ENCODE measurements around the gene COX17.
A peak's percentile ranks its signal among the peaks of the same experiment; 100 is the strongest.

COX17 gene, protein sequence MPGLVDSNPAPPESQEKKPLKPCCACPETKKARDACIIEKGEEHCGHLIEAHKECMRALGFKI

DNA sequence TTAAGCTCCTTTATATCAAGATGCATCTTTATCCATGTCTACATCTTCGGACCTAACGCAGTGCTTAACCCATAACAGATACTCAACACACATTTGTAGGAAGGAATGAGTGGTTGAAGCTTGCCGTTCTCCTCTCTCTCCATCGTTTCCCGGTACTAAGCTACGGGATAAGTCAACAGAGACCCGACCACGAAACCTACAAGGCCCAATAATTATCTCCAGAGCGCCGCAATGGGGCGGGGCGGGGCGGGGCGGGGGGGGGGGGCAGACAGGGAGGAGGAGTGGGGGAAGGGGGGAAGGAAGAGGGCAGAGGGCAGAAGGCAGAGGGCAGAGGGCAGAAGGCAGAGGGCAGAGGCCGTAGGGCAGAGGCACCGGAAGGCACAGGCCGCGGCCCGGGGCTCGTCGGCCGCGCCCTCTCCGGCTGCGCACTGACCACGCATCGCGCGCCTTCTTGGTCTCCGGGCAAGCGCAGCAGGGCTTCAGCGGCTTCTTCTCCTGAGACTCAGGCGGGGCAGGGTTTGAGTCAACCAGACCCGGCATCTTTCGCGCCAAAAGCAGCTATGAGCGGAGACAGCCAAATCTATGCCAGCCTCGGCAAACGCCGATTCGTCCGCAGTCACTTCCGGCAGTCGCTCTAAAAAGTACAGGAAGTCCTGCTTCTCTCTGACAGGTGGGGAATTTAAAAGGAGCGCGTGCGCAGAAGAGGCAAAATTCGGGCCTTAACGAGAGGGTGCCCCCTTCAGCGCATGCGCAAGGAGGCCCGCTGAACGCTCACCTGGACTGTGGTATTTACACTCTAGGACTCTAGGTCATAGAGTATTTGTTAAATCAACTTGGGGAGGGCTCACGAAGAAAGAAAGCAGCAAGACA lies at the start of gene COX17:
Gene COX17 (minus strand): TSS at position 636 of the 870 bp plus-strand sequence. CDS start 96 bp downstream, at position 540.
- Histone ChIP-seq H3K9me3 (ENCODE audit: low read length) (no peaks in the 10 kb centered on the region), H3K9ac (ENCODE audit: low read length) (peak within 1 kb of the TSS; percentile 93), H3K79me2 (ENCODE audit: insufficient read depth, low read length) (peaks cover 14% of the 10 kb centered on the region; the same call in 1 of the 2 replicates), H3K4me1 (ENCODE audit: insufficient read depth, low read length, severe bottlenecking) (peaks cover 18% of the 10 kb centered on the region), H3F3A (ENCODE audit: insufficient read depth, low read length) (no peaks in the 10 kb centered on the region), H4K20me1 (ENCODE audit: insufficient read depth, low read length) (no peaks in the 10 kb centered on the region), H3K9me2 (ENCODE audit: low read depth, low read length) (no peaks in the 10 kb centered on the region), H2AFZ (ENCODE audit: low read length) (peak within 1 kb of the TSS; percentile 95), H3K36me3 (ENCODE audit: insufficient read depth, low read length) (peaks cover 31% of the 10 kb centered on the region), H3K27me3 (ENCODE audit: insufficient read depth, low read length) (no peaks in the 10 kb centered on the region), H3K4me3 (ENCODE audit: low read depth, low read length, poor library complexity, severe bottlenecking) (peak within 1 kb of the TSS; percentile 84), H3K4me2 (ENCODE audit: low read length) (peak within 1 kb of the TSS; percentile 91), H3K27ac (ENCODE audit: low read depth, low read length, poor library complexity, severe bottlenecking) (peak within 1 kb of the TSS; percentile 76)
- TF ChIP-seq, protein P1, sequence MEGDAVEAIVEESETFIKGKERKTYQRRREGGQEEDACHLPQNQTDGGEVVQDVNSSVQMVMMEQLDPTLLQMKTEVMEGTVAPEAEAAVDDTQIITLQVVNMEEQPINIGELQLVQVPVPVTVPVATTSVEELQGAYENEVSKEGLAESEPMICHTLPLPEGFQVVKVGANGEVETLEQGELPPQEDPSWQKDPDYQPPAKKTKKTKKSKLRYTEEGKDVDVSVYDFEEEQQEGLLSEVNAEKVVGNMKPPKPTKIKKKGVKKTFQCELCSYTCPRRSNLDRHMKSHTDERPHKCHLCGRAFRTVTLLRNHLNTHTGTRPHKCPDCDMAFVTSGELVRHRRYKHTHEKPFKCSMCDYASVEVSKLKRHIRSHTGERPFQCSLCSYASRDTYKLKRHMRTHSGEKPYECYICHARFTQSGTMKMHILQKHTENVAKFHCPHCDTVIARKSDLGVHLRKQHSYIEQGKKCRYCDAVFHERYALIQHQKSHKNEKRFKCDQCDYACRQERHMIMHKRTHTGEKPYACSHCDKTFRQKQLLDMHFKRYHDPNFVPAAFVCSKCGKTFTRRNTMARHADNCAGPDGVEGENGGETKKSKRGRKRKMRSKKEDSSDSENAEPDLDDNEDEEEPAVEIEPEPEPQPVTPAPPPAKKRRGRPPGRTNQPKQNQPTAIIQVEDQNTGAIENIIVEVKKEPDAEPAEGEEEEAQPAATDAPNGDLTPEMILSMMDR (IDR thresholded peaks at IDR 0.05; ENCODE audit: low read length), result no peak
- TF ChIP-seq EZH2 (IDR thresholded peaks at IDR 0.05; ENCODE audit: borderline replicate concordance, low read length), result no peak

DNA sequence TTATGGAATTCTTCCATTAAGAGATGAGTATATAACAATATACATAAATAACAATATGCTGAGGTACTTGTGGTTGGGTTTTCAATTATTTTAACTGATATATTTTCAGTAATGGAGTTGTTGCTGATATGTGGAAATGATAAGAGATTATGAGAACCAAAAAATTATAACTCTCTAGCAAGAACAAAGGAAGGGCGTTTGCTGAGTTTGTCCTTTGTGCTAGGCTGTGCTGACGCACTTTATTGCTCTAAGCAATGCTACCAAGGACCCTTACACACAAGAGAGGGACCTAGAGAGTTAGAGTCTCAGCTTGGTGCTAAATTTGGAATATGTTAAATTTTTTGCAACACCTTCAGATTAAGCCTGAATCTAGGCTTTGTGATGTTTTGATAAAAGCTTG lies 49.7 kb upstream of the COX17 start:
- H3K79me2 ChIP-seq (ENCODE audit: insufficient read depth, low read length), result no peaks in the 10 kb centered on the region
- no peaks in the 10 kb centered on the region for H3K36me3 ChIP-seq (ENCODE audit: insufficient read depth, low read length)
- H2AFZ ChIP-seq (ENCODE audit: low read length), result no peak overlapping the region
- no peaks in the 10 kb centered on the region for H3K4me1 ChIP-seq (ENCODE audit: insufficient read depth, low read length, severe bottlenecking)
- TF ChIP-seq EZH2 (IDR thresholded peaks at IDR 0.05; ENCODE audit: borderline replicate concordance, low read length), result no peak
- TF ChIP-seq, protein P1 (IDR thresholded peaks at IDR 0.05; ENCODE audit: low read length), result no peak
- no peak overlapping the region for H3K4me2 ChIP-seq (ENCODE audit: low read length)
- no peaks in the 10 kb centered on the region for H3F3A ChIP-seq (ENCODE audit: insufficient read depth, low read length)
- no peaks in the 10 kb centered on the region for H3K9me3 ChIP-seq (ENCODE audit: low read length)
- H3K27me3 ChIP-seq (ENCODE audit: insufficient read depth, low read length), result no peaks in the 10 kb centered on the region
- no peak overlapping the region for H3K27ac ChIP-seq (ENCODE audit: low read depth, low read length, poor library complexity, severe bottlenecking)
- no peak overlapping the region for H3K9ac ChIP-seq (ENCODE audit: low read length)
- H3K9me2 ChIP-seq (ENCODE audit: low read depth, low read length), result no peaks in the 10 kb centered on the region
- no peaks in the 10 kb centered on the region for H4K20me1 ChIP-seq (ENCODE audit: insufficient read depth, low read length)
- H3K4me3 ChIP-seq (ENCODE audit: low read depth, low read length, poor library complexity, severe bottlenecking), result no peak overlapping the region

DNA sequence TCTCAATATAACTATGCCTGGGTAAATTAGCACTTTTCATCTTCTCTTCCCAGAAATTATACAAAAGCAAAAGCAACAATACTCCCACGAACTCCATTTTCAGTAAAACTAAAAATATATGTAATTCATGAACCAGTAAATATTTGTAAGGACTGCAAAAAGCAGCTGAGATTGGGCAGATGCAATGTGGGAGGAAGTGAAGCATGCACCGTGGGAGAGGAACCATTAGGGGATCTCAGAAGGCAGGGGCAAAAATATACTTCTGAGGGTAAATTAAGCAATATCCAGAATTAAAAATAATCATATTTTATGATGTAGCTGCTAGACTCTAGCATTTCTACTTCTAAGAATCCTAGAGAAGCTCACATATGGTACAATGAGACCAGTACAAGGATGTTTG lies 45.8 kb upstream of the COX17 start:
- Histone ChIP-seq H4K20me1 (ENCODE audit: insufficient read depth, low read length) (no peaks in the 10 kb centered on the region), H2AFZ (ENCODE audit: low read length) (no peak overlapping the region), H3K27me3 (ENCODE audit: insufficient read depth, low read length) (no peaks in the 10 kb centered on the region), H3K79me2 (ENCODE audit: insufficient read depth, low read length) (no peaks in the 10 kb centered on the region), H3K36me3 (ENCODE audit: insufficient read depth, low read length) (no peaks in the 10 kb centered on the region), H3K27ac (ENCODE audit: low read depth, low read length, poor library complexity, severe bottlenecking) (no peak overlapping the region), H3K4me1 (ENCODE audit: insufficient read depth, low read length, severe bottlenecking) (no peaks in the 10 kb centered on the region), H3K9me3 (ENCODE audit: low read length) (no peaks in the 10 kb centered on the region), H3K4me2 (ENCODE audit: low read length) (no peak overlapping the region), H3K9ac (ENCODE audit: low read length) (no peak overlapping the region), H3F3A (ENCODE audit: insufficient read depth, low read length) (no peaks in the 10 kb centered on the region), H3K9me2 (ENCODE audit: low read depth, low read length) (no peaks in the 10 kb centered on the region), H3K4me3 (ENCODE audit: low read depth, low read length, poor library complexity, severe bottlenecking) (no peak overlapping the region)
- TF ChIP-seq, protein P1 (IDR thresholded peaks at IDR 0.05; ENCODE audit: low read length), result no peak
- no peak for TF ChIP-seq EZH2 (IDR thresholded peaks at IDR 0.05; ENCODE audit: borderline replicate concordance, low read length)

All from OCI-LY1 (cell line).